GM19452 (cell line): ENCODE data around the gene OR4C11.
A peak's percentile ranks its signal among the peaks of the same experiment; 100 is the strongest.

ENCODE experiments used
- ATAC-seq: cut with Tn5 transposase; IDR thresholded peaks from one replicate; pipeline ENCODE4 v1.9.1; 2021; ENCODE audit not compliant: unreplicated experiment

OR4C11 gene

GRCh38 chr11:55607545-55607944 is at the start of gene OR4C11:
OR4C11 (minus strand) TSS chr11:55607645; CDS start chr11:55604373, 3,272 bp downstream.
- no peak for ATAC-seq

- no peak for ATAC-seq
Measured at GRCh38 chr11:55655096-55655495, 47.7 kb upstream of the OR4C11 start.

DNA sequence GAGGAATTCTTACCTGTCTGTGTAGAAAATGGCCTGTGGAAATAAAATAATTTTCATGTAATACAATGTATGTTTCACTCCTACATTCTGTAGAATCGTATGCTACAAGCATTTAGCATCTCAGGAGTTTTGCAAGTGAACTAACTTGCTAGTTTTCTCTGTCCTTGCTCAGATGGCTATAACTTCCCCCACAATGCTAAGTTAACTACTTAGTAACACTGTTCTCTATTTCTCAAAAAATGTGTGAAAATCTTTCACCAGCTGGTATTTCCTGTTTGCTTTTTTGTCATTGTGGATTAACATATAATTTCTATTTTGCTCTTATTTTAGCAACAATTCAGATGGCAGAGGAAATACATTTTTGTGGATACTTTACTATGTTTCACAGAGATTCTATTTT is 45.1 kb upstream of the OR4C11 start:
- ATAC-seq, result no peak

- ATAC-seq, result no peak
Measured at GRCh38 chr11:55648027-55648426, 40.6 kb upstream of the OR4C11 start, which contains the start of gene OR4S2. OR4S2 (plus strand) TSS chr11:55648327; CDS start chr11:55650904, 2,577 bp downstream.

GRCh38 chr11:55634813-55635212 is 27.4 kb upstream of the OR4C11 start, which contains the start of gene OR4P4:
OR4P4 (plus strand) TSS chr11:55635113.
- ATAC-seq, result no peak

DNA sequence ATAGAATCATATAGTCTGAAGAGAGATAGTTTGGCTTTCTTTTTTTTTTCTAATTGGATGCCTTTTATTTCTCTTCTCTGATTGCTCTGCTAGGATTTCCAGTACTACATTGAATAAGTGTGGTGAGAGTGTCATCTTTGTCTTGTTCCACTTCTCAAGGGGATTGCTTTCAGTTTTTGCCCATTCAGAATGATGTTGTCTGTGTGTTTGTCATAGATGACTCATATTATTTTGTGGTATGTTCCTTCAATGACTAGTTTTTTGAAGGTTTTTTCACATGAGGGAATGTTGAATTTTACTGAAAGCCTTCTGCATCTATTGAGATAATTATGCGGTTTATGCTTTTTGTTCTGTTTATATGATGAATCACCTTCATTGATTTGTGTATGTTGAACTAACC is 17.1 kb upstream of the OR4C11 start:
- no peak for ATAC-seq

- ATAC-seq, result peak; percentile 72
Measured at GRCh38 chr11:55572548-55572947, 34.9 kb downstream of the OR4C11 start.

DNA sequence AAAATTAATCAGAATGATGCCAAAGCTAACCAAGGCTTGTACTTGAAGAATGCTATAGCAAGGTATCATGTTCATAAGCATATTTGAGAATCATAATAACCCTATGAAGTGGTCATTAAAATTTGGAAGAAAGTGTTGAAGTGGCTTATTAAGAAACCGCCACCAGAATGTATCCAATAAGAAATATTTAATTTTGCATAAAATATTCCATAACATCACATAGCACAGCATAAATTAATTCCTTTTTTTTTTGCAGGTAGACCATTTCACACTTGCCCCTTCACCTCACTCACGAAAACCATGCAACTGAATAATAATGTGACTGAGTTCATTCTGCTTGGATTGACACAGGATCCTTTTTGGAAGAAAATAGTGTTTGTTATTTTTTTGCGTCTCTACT is 35.6 kb downstream of the OR4C11 start, which contains the start of gene OR4C16:
TSS of gene OR4C16 (plus strand) at position 301 of the 400 bp plus-strand sequence. CDS start at position 301, 0 bp downstream.
- no peak for ATAC-seq

GRCh38 chr11:55554169-55554568 is 53.3 kb downstream of the OR4C11 start, which contains the start of gene OR4C15:
OR4C15 (plus strand) TSS chr11:55554469; CDS start chr11:55554469, 0 bp downstream.
- no peak for ATAC-seq
